ENCODE results near the gene MTHFR.

MTHFR gene

DNA sequence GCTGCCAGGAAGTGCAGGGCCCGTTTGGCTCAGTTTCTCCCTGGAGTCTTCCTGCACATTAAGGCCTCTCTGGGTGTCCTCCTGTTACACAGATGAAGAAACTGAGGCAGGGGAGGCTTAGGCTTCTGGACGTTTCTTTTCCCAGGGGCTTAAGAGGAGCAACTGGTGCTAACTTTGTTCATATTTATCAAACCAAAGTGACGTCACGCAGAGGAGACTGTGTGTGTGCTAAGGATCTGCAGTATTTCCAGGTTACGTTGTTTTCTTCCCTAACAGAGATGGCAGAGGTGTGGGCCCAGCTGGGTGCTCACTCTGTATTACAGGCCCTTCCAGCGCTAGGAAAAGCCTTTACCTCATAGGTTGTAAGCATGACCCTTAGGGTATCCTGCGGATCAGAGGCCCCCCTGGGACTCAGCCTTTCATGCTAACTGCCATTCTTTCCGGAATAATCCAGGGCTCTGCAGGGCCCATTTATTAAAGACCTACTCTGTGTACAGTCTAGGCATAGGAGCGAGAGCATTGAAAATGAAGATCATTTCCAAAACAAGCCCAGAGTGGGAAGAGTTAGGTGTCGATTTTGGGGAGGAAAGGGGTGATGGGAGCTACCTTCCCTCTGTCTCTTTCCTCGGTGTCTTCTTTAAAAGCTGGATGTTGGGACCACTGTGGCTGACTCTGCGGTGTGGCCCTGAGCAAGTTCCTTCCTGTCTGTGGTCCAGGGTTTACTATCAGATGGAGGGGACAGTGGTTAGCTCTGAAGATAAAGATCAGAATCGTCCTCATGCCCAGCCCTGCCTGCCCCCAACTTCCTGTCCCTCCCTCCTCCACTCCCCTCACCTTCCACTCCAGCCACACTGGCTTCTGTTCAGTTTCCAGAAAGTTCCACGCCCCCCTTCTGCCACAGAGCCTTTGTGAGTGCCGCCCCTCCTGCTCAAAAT, 65.2 kb downstream of the MTHFR start:
- intact Hi-C loops (cut with DNase I; ENCODE audit: low total_unique reads), result no loop called here
- Histone ChIP-seq H3K27me3 (no peaks in the 10 kb centered on the region), H3K36me3 (peaks cover 0 to 4% (median 0%) of the 10 kb centered on the region in 3 donors), H3K4me3 (no peak overlapping the region), H3K4me1 (peaks cover 0 to 31% (median 10%) of the 10 kb centered on the region in 4 donors), H3K27ac (no peak overlapping the region), H3K9me3 (no peaks in the 10 kb centered on the region)
- TF ChIP-seq CTCF (IDR thresholded peaks at IDR 0.05), result no peak
- no peak for DNase-seq

- Histone ChIP-seq H3K36me3 (no peaks in the 10 kb centered on the region), H3K4me3 (no peak overlapping the region), H3K27ac (no peak overlapping the region), H3K4me1 (peaks cover 0 to 31% (median 11%) of the 10 kb centered on the region in 4 donors), H3K9me3 (no peaks in the 10 kb centered on the region), H3K27me3 (no peaks in the 10 kb centered on the region)
- intact Hi-C loops (cut with DNase I; ENCODE audit: low total_unique reads), result loop anchor here (5.0 kb wide), 1 partner anchor 69 kb away; the partner anchor contains the start of genes CLCN6 and MTHFR
- no peak for DNase-seq
- no peak for TF ChIP-seq CTCF (IDR thresholded peaks at IDR 0.05)
These were observed 67.0 kb downstream of the MTHFR start for GRCh38 chr1:11738783-11739182.

GRCh38 chr1:11738096-11738495, 67.7 kb downstream of the MTHFR start:
- DNase-seq, result no peak
- no peaks in the 10 kb centered on the region for H3K9me3 ChIP-seq
- no peaks in the 10 kb centered on the region for H3K27me3 ChIP-seq
- intact Hi-C loops (cut with DNase I; ENCODE audit: low total_unique reads), result loop anchor here (5.0 kb wide), 1 partner anchor 69 kb away; the partner anchor contains the start of genes CLCN6 and MTHFR
- no peaks in the 10 kb centered on the region for H3K36me3 ChIP-seq
- H3K27ac ChIP-seq, result peak overlapping the region in 1 of 2 donors; percentile 77
- peaks cover 0 to 31% (median 11%) of the 10 kb centered on the region in 4 donors for H3K4me1 ChIP-seq
- no peak overlapping the region for H3K4me3 ChIP-seq
- no peak for TF ChIP-seq CTCF (IDR thresholded peaks at IDR 0.05)

GRCh38 chr1:11736746-11737639, 68.8 kb downstream of the MTHFR start:
- Histone ChIP-seq H3K36me3 (no peaks in the 10 kb centered on the region), H3K9me3 (no peaks in the 10 kb centered on the region), H3K27ac (peak overlapping the region; percentile 77 to 81), H3K4me3 (peak overlapping the region; percentile 68), H3K4me1 (peaks cover 0 to 33% (median 15%) of the 10 kb centered on the region in 4 donors), H3K27me3 (no peaks in the 10 kb centered on the region)
- peak; percentile 67 to 82 for DNase-seq
- intact Hi-C loops (cut with DNase I; ENCODE audit: low total_unique reads), result loop anchor here (5.0 kb wide), 1 partner anchor 70 kb away; the partner anchor contains the start of genes CLCN6 and MTHFR
- no peak for TF ChIP-seq CTCF (IDR thresholded peaks at IDR 0.05)

All from tibial artery (tissue), 4 donors.